Measurements from ENCODE around the gene SNAI3. TPM values are rescaled to one million over a fixed set of nuclear protein-coding genes. Genes with fewer than 3 reads are reported as not detected.

The SNAI3 gene
- total and polyA plus RNA-seq, 2 donors (not counting 1 experiment from before 2014, with no cell fraction given) = 6.5 to 8.8 TPM

DNA sequence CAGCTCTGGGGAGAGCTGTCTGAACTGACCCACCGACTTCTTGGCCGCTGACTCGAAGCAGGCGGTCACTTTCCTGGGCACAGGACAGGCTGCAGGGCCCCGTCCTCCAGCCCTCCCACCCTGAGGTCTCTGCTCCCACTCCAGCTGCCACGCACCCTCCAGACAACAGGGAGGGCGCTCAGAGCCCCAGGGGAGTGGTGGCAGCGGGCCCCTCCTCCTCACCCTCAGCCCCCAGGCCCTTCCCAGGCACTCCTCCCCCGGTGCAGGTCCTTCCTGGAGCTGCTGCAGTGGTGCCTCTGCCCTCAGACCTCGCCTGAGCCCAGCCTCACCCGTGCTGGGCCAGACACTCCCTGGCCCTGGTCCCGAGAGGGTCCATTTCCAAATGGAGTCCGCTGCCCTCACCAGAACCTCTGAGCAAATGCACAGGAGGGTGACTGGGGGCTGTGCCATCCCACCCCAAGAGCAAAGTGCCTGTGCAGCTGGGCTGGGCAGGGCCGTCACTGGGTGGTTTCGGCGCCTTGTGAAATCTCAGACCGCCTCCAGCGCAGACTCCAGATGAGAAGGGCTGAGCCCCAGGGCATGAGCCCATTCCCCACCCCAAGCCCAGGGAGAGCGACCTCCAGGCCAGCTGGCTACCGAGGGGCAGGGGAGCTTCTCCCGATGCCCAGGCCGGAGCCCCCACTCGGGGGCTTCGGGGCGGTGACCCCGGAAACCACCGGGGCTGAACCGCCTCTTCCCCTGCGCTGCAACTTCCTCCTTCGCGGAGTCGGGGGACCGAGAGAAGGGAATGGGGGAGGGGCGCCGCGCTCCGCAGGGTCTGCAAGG, 36.2 kb downstream of the SNAI3 start:
- Histone ChIP-seq H3K4me3 (ENCODE audit: control extremely low read depth in 1 of 5, extremely low read depth in 1 of 5, insufficient read depth in 1 of 5, low read depth in 2 of 5, low read length in 4 of 5) (peak overlapping the region; percentile 73 to 98 (median 92)), H3K4me1 (ENCODE audit: control insufficient read depth in 2 of 2, insufficient read depth in 2 of 2, low read length in 2 of 2) (peaks cover 46 to 72% of the 10 kb centered on the region in 2 donors), H3K4me2 (replicated peaks; ENCODE audit: low read depth, low read length, poor library complexity, severe bottlenecking) (peak overlapping the region; percentile 99), H3K27me3 (replicated peaks in 1 of 4; ENCODE audit: control extremely low read depth in 1 of 4, control insufficient read depth in 3 of 4, insufficient read depth in 4 of 4, low read length in 3 of 4) (no peaks in the 10 kb centered on the region), H4K20me1 (ENCODE audit: control insufficient read depth, insufficient read depth, low read length, poor library complexity, severe bottlenecking) (peaks cover 62% of the 10 kb centered on the region), H2AFZ (ENCODE audit: insufficient read depth, low read depth, low read length, poor library complexity, severe bottlenecking) (peak overlapping the region; percentile 23), H3K27ac (ENCODE audit: low read length in 2 of 2) (peak overlapping the region; percentile 98 to 99), H3K9me3 (ENCODE audit: control extremely low read depth in 1 of 3, control insufficient read depth in 2 of 3, insufficient read depth in 1 of 3, low read length in 2 of 3) (no peaks in the 10 kb centered on the region), H3K79me2 (ENCODE audit: control insufficient read depth, insufficient read depth, low read length) (peaks cover 63% of the 10 kb centered on the region), H3K9ac (ENCODE audit: low read length) (peak overlapping the region; percentile 92), H3K36me3 (replicated peaks in 1 of 2; ENCODE audit: control extremely low read depth in 1 of 2, control insufficient read depth in 1 of 2, extremely low read depth in 1 of 2, insufficient read depth in 2 of 2, low read length in 1 of 2) (peaks cover 0 to 49% of the 10 kb centered on the region in 2 experiments)
- H3K27ac Mint-ChIP-seq = peak overlapping the region; percentile 98
- no peaks in the 10 kb centered on the region for H3K9me3 Mint-ChIP-seq (ENCODE audit: insufficient read depth)
- no peaks in the 10 kb centered on the region for H3K27me3 Mint-ChIP-seq
- ChIA-PET POLR2A (interaction anchor here (1.0 to 3.4 kb wide), 9 partner anchors 11 to 55 kb away, joined by 3 to 32 read pairs (median 4); partner anchors contain the start of genes IL17C and MVD), CTCF (interaction anchor here (1.2 to 3.2 kb wide), 7 partner anchors 13 to 165 kb away, joined by 3 to 9 read pairs (median 4); no protein-coding TSS in a partner anchor)
- DNase-seq = peak; percentile 85
- peaks cover 46% of the 10 kb centered on the region for H3K4me1 Mint-ChIP-seq
- peak overlapping the region; percentile 96 for H3K4me3 Mint-ChIP-seq
- ATAC-seq (ENCODE audit: low read depth) = peak; percentile 15
- intact Hi-C loops (cut with micrococcal nuclease) = no loop called here
- WGBS (ENCODE audit: insufficient coverage) = 4% methylated on average over 35 of the region's 37 CpGs
- TF ChIP-seq CTCF (IDR thresholded peaks at IDR 0.05) (no peak), EZH2 (IDR thresholded peaks at IDR 0.05; ENCODE audit: borderline replicate concordance, insufficient read depth, low read depth, low read length, poor library complexity, severe bottlenecking) (no peak)

All from B cell (primary cell).